ENCODE results near the gene PROP1.
"Not testable (repeated sequence)": the region's sequence is repeated elsewhere in the genome, so short reads cannot be mapped to it uniquely, and the experiment has no call there.

Gene PROP1

GRCh38 chr5:177973066-177973635 lies 22.9 kb downstream of the PROP1 start:
- TF ChIP-seq JUND (IDR thresholded peaks at IDR 0.05; ENCODE audit: low read depth), result no peak
- in situ Hi-C loops (cut with HindIII; ENCODE audit: low pct_unique_long_range_greater_than_20kb, low sequenced_read_pairs), result no loop called here

GRCh38 chr5:177972613-177973012 lies 23.4 kb downstream of the PROP1 start:
- in situ Hi-C loops (cut with HindIII; ENCODE audit: low pct_unique_long_range_greater_than_20kb, low sequenced_read_pairs), result no loop called here
- no peak for DNase-seq (ENCODE audit: low read depth in 1 of 2, low spot score in 1 of 2)
- no peak for TF ChIP-seq JUND (IDR thresholded peaks at IDR 0.05; ENCODE audit: low read depth)

More at GRCh38 chr5:177973066-177973635, 22.9 kb downstream of the PROP1 start:
- DNase-seq (ENCODE audit: low read depth in 1 of 2, low spot score in 1 of 2), result no peak

- in situ Hi-C loops (cut with HindIII; ENCODE audit: low pct_unique_long_range_greater_than_20kb, low sequenced_read_pairs), result not testable (repeated sequence)
Observed at GRCh38 chr5:177972014-177972413, 24.0 kb downstream of the PROP1 start.

GRCh38 chr5:177968661-177969211 lies 27.3 kb downstream of the PROP1 start:
- TF ChIP-seq JUND (IDR thresholded peaks at IDR 0.05; ENCODE audit: low read depth), result no peak
- no peak for DNase-seq (ENCODE audit: low read depth in 1 of 2, low spot score in 1 of 2)
- in situ Hi-C loops (cut with HindIII; ENCODE audit: low pct_unique_long_range_greater_than_20kb, low sequenced_read_pairs), result no loop called here

More at GRCh38 chr5:177972014-177972413, 24.0 kb downstream of the PROP1 start:
- not testable (repeated sequence) for DNase-seq (ENCODE audit: low read depth in 1 of 2, low spot score in 1 of 2)

- no peak for DNase-seq (ENCODE audit: low read depth in 1 of 2, low spot score in 1 of 2)
- no peak for TF ChIP-seq JUND (IDR thresholded peaks at IDR 0.05; ENCODE audit: low read depth)
- in situ Hi-C loops (cut with HindIII; ENCODE audit: low pct_unique_long_range_greater_than_20kb, low sequenced_read_pairs), result no loop called here
Observed at GRCh38 chr5:177967221-177967887, 28.7 kb downstream of the PROP1 start.

- no peak for DNase-seq (ENCODE audit: low read depth in 1 of 2, low spot score in 1 of 2)
- TF ChIP-seq JUND (IDR thresholded peaks at IDR 0.05; ENCODE audit: low read depth), result no peak
- in situ Hi-C loops (cut with HindIII; ENCODE audit: low pct_unique_long_range_greater_than_20kb, low sequenced_read_pairs), result no loop called here
Observed at GRCh38 chr5:177966839-177967166, 29.2 kb downstream of the PROP1 start.

- TF ChIP-seq JUND (IDR thresholded peaks at IDR 0.05; ENCODE audit: low read depth), result no peak
- DNase-seq (ENCODE audit: low read depth in 1 of 2, low spot score in 1 of 2), result no peak
- in situ Hi-C loops (cut with HindIII; ENCODE audit: low pct_unique_long_range_greater_than_20kb, low sequenced_read_pairs), result no loop called here
Observed at GRCh38 chr5:177966009-177966838, 29.8 kb downstream of the PROP1 start.

GRCh38 chr5:177964471-177964870 lies 31.6 kb downstream of the PROP1 start:
- TF ChIP-seq JUND (IDR thresholded peaks at IDR 0.05; ENCODE audit: low read depth), result no peak
- DNase-seq (ENCODE audit: low read depth in 1 of 2, low spot score in 1 of 2), result no peak
- in situ Hi-C loops (cut with HindIII; ENCODE audit: low pct_unique_long_range_greater_than_20kb, low sequenced_read_pairs), result no loop called here

- in situ Hi-C loops (cut with HindIII; ENCODE audit: low pct_unique_long_range_greater_than_20kb, low sequenced_read_pairs), result no loop called here
- DNase-seq (ENCODE audit: low read depth in 1 of 2, low spot score in 1 of 2), result no peak
- TF ChIP-seq JUND (IDR thresholded peaks at IDR 0.05; ENCODE audit: low read depth), result no peak
Observed at GRCh38 chr5:177963966-177964365, 32.1 kb downstream of the PROP1 start.

- DNase-seq (ENCODE audit: low read depth in 1 of 2, low spot score in 1 of 2), result no peak
- in situ Hi-C loops (cut with HindIII; ENCODE audit: low pct_unique_long_range_greater_than_20kb, low sequenced_read_pairs), result no loop called here
- no peak for TF ChIP-seq JUND (IDR thresholded peaks at IDR 0.05; ENCODE audit: low read depth)
Observed at GRCh38 chr5:177959315-177959714, 36.7 kb downstream of the PROP1 start.

GRCh38 chr5:177958696-177959095 lies 37.3 kb downstream of the PROP1 start:
- in situ Hi-C loops (cut with HindIII; ENCODE audit: low pct_unique_long_range_greater_than_20kb, low sequenced_read_pairs), result no loop called here
- no peak for TF ChIP-seq JUND (IDR thresholded peaks at IDR 0.05; ENCODE audit: low read depth)

GRCh38 chr5:177957241-177957640 lies 38.8 kb downstream of the PROP1 start:
- DNase-seq (ENCODE audit: low read depth in 1 of 2, low spot score in 1 of 2), result no peak
- TF ChIP-seq JUND (IDR thresholded peaks at IDR 0.05; ENCODE audit: low read depth), result no peak
- in situ Hi-C loops (cut with HindIII; ENCODE audit: low pct_unique_long_range_greater_than_20kb, low sequenced_read_pairs), result no loop called here

More at GRCh38 chr5:177958696-177959095, 37.3 kb downstream of the PROP1 start:
- no peak for DNase-seq (ENCODE audit: low read depth in 1 of 2, low spot score in 1 of 2)

GRCh38 chr5:177953101-177953500 lies 42.9 kb downstream of the PROP1 start:
- DNase-seq (ENCODE audit: low read depth in 1 of 2, low spot score in 1 of 2); in situ Hi-C loops (cut with HindIII; ENCODE audit: low pct_unique_long_range_greater_than_20kb, low sequenced_read_pairs): not testable (repeated sequence)

GRCh38 chr5:177949656-177950055 lies 46.4 kb downstream of the PROP1 start:
- in situ Hi-C loops (cut with HindIII; ENCODE audit: low pct_unique_long_range_greater_than_20kb, low sequenced_read_pairs), result not testable (repeated sequence)

GRCh38 chr5:177949065-177949464 lies 47.0 kb downstream of the PROP1 start:
- DNase-seq (ENCODE audit: low read depth in 1 of 2, low spot score in 1 of 2); in situ Hi-C loops (cut with HindIII; ENCODE audit: low pct_unique_long_range_greater_than_20kb, low sequenced_read_pairs): not testable (repeated sequence)

More at GRCh38 chr5:177949656-177950055, 46.4 kb downstream of the PROP1 start:
- DNase-seq (ENCODE audit: low read depth in 1 of 2, low spot score in 1 of 2), result not testable (repeated sequence)

GRCh38 chr5:177947912-177948311 lies 48.1 kb downstream of the PROP1 start:
- in situ Hi-C loops (cut with HindIII; ENCODE audit: low pct_unique_long_range_greater_than_20kb, low sequenced_read_pairs), result not testable (repeated sequence)
- DNase-seq (ENCODE audit: low read depth in 1 of 2, low spot score in 1 of 2), result peak in 1 of 2 experiments; percentile 70

GRCh38 chr5:177945601-177946283 lies 50.3 kb downstream of the PROP1 start:
- DNase-seq (ENCODE audit: low read depth in 1 of 2, low spot score in 1 of 2); in situ Hi-C loops (cut with HindIII; ENCODE audit: low pct_unique_long_range_greater_than_20kb, low sequenced_read_pairs): not testable (repeated sequence)

Data from T47D (cell line).